ENCODE measurements around the gene ABO.
"Not testable (repeated sequence)": the region's sequence is repeated elsewhere in the genome, so short reads cannot be mapped to it uniquely, and the experiment has no call there.

ABO gene

DNA sequence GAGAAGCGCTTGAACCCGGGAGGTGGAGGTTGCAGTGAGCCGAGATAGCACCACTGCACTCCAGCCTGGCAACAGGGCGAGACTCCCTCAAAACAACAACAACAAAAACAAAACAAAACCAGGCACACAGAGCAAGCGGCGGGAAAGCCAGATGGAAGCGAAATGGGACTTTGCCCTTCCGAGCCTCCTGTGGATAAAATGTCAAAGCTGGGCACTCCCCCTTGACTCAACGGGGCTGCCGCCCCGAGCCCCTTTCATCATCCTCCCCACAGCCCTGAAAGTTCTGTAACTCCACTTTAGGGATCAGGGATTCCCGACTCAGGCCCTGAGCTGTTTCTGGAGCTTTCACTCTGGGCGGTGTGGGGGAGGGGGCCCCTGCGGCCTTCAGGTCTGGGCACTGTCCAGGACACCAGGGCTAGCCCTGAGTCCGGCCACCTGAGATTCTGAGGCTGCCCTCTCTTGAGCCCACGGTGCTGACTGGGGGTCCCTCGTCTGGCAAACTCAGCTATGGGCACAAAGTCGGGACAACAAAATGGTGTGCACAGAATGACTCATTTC, 35.4 kb downstream of the ABO start:
- no peak for DNase-seq

DNA sequence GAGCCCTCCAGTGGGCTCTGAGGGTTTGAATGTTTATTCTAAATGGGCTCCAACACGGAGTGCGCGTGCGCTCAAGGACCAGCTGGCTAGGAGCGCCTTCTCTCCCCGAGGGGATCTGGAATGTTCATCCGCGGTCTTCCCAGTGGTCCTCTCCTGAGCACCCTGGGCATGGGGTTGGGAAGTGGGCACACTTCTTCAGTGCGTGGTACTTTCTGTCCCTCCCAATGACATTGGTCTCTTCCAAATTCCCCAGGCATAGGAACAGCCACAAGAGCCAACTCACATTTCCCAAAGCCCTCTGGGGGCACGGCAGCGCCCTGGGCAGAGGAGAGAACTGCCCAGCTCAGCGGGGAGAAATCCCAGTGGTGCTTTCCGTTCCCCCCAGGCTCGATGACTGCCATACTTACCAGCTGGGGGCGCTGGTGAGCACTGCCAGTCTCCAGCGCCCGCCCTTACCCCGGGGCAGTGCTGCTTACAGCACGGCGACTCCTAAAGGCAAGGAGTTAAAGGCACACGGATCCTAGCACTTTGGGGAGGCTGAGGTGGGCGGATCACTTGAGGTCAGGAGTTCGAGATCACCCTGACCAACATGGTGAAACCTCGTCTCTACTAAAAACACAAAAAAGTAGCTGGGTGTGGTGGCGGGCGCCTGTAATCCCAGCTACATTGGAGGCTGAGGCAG, 36.0 kb downstream of the ABO start:
- no peak for DNase-seq

DNA sequence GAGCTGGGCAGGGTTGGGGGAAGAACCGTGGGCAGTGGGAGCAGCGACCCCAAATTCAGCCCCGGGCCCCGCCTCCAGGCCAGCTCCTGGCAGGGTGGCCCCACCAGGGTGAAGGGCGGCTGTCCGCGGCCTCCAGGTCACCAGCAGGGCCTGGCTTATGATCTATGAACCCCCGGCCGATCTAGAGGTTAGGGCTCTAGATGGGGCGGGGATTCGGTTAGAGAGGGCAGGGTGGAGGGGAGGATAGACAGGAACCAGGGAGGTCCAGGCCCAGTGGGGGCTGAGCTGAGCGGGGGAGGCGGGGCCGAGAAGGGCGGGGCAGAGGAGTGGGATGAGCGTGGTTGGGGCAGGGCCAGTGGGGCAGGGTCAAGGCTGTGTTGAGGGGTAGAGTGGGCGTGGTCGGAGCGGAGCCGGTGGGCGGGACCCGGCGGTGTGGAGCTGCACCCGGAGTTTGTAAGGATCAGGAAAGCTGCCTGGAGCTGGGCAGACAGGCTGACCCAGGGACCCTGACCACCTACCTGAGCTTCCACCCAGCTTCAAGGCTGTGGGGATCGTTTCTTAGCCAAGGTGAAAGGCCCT, 36.6 kb downstream of the ABO start:
- DNase-seq: no peak

DNA sequence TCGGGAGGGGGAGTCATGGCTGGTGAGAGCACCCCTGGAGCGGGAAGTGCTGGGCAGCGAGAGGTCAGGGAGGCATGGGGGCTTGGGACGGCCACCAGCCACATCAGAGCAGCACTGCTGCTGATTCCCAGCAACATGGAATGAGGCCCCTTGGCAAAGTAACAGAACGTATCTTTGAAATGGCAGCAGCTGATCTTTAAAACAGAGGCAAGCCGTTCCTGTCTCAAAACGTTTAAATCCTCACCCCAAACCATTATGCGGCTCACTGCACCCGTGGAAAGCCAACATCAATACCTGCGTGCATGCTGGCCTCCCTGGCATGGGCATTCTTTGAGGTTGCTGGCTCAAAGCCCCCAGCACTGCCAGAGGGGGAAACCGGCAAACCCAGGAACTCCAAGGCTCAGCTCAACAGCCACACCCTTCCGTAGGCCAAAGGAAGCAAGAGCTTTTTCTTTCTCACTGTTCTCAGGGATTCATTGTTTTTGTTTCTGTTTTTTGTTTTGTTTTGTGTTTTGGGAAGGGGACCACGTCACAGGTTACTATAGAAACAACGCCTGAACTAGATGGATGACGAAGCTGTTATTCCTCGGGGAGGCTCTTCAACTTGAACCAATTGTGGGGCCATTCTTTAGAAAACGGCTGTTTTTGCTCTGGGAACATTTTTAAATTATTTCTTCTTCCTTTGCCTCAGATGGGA, 37.8 kb downstream of the ABO start:
- no peak for DNase-seq

DNA sequence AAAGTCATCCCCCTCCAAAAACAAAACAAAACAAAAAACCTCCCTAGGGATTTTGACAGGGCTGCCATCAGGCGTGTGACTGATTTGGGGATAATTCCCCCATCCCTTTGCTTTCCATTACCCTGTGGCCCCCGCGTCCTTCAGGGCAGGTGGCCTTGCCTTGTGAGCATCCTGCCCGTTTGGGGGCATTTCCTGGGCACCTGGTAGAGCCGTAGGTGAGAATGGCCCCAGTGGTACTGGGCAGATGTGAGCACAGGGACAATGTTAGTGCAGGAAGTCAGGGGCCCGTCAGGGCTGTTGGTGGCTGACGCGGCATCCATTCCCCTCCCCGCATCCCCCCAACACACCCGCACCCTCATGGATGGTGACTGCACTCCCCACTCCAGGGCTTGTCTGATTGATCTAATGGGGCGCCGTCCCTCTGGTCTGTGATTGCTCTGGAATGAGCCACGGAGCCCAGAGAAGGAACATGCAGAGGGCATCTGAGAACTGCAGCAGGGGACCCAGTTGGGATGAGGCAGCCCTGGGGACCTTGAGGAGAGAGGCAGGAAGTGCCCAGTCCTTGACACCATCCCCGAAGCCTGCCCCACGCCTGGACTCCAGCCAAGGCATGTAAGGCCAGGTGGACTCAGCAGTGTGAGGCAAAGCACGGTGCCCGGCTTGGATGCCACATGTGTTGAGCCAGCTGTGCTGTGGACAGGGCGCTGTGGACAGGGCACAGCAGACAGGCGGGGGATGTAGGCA, 38.5 kb downstream of the ABO start:
- DNase-seq: not testable (repeated sequence)

DNA sequence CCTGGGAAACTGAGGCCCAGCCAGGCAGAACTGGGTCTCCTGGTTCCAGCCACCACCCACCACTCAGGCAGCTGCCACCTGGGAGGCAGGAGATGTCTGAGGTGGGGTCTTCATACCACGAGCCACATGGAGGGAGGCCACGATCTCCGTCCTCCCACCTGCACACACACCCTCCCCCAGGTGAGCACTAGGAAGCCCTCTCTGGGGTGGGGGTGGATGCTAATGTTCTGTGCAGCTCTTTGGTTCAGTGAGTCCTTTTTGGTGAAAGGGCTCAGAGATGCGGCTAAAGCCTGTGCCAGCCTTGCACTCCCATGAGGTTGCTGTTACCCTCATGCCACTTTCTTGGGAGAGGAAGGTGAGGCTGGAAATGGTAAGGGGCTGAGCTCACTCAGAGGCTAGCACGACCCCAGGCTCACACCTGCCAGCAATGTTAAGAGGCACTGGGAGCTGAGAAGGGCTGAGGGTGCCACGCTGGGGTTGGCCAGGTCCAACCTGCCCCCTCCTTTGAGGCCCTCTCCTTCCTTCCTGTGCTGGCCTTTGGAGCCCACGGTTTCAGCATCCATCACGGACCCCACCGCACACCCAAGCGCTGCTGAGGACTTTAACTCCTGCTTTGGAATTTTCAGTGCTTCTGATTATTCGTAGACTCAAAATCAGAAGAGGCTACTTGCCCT, 39.3 kb downstream of the ABO start:
- no peak for DNase-seq

DNA sequence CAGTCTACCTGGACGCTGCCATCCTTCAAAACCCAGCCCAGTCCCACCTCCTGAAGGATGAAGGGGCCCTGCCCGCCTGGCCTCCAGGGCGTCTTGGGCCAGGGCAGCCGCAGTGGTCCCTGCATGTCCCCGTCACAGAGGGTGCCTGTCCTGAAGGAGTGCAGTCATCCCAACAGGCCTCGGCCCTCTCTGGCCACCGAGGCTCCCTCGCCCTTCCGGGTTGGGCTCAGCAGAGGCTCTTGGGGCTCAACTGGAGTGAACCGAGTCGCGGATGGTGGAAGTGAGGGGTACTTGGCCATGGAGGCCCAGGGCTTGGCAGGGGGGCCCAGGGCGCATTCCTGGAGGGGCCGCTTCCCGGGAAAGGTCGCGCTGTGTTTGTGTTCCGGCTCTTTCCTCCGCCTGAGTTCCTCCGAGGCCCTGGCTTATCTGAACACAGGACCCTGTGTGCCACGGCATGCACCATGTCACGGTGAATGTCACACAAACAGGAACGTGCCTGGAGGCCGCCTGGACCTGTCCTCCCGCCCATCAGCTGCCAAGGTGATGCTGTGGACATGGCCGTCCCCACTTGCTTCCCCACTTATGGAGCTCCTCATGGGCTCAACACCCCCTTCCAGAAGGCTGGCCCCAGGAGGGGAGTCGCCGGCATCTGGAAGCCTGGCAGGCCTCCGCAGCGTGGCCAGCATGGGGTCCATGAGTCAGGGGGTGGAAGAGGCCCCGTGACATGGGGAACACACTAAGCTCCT, 40.3 kb downstream of the ABO start:
- no peak for DNase-seq

DNA sequence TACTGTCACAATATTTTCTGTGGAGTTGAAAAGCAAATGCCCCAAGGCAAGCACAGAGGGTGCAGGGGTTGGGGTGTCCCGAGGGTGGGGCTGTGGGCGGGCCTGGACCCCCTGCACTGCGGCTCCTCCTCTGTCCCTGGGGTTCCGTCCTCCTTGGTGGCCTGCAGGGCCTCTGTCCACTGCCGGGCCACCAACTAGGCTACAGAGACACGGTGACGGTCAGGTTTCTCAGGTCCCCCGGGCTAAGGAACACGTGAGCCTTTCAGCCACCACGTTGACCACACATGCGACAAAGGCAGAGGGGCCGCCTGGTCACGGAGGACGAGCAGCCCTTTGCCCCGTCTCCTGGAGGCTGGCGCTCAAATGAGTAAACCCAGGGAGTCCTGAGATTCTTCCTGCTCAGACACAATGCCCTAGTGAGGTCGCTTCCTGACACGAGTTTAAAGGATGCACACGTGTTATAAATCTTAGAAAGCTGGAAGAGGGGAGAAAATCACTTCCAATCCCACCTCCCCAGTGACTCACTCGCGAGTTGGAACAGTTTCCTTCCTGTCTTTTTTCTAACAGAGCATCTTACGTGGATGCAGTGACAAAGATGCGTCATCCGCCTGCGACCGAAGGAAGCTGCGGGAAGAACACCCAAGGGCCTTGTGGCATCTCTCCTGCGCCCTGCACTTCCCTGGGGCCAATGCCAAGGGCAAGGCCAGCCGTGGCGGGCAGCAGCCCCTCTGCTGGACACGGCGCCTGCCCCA, 41.1 kb downstream of the ABO start:
- DNase-seq: no peak

DNA sequence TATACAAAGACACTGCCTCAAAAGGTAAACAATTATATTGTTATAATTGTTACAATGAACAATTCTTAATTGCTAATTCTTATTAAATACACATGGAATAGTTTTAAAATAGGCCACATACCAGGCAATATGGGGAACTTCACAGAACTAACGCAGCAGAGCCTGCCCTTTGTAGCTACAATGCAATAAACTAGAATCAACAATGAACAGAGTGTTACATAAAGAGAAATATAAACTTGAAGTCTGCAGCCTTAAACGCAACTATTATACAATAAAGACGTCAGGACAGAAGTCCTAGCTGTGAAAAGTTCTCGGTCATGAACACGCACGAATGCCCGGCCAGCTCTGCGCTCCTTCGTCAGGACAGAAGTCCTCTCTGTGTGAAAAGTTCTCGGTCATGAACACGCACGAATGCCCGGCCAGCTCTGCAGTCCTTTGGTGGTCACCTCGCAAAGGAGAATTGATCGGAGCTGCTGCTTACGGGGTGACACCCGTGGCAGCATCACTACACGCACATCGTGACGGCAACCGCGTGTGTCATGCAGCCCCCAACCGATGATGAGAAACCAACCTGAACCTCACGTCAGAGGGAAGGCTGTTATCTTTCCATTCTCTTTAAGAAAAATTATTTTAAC, 43.0 kb downstream of the ABO start:
- not testable (repeated sequence) for DNase-seq

DNA sequence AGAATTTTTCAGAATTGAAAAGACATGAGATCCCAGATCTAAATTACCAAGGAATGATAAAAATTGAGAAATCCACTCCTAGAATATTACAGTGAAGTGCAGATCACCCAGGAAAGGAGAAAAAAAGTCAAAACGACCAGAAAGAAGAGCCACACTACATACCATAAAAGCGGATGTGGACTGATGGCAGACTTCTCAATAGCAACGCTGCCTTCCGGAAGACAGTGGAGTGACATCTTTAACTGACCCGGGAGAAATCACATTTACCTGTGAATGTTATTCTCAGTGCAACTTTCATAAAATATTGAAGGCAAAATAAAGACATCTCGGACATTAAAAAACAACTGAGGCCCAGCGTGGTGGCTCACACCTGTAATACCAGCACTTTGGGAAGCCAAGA, 44.5 kb downstream of the ABO start:
- DNase-seq: not testable (repeated sequence)

DNA sequence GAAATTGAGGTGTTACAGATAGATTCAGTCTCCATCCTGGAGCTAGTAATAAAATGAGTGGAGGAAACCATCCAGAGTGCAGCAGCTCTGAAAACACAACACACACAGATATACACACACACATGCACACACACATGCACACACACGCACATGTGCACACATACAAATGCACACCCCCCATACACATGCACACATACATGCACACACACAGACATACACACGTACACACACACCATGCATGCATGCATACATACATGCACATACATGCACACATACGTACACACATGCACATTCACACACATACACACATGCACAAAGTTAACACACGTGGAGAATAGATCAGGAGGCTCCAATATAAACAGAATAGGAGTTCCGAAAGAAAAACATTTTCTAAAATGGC, 44.9 kb downstream of the ABO start:
- no peak for DNase-seq

DNA sequence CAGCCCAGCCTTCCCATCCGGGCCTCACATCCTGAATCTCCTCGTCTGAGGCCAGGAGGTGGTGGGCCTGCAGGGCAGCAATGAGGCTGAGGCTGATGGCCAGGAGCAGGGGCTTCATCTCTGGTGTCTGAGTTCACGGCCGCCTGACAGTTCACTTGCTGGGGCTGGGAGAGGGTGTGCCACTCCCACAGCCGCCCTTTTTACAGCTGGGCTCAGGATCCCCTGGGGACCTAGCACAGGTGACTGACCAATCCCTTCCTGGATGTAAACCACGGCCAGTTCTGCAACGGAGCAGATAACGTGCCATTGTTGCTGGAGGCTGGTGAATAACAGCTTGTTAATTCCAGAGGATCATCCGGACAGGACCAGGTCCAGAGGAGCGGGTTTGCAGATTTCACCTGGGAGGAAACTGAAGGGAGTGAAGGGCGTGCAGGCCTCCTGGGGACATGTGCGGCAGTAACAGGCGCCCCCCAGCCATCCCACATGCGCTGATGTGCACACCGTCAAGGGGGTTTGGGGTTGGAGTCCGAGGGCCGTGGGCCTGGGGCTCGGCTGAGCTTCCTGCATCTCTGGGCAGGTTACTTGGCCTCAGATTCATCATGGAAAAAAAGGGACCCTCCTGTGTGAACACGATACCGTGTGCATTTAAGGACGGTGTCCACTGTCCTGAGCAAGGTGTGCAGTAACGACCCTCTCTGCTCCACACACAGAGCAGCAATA, 46.4 kb downstream of the ABO start:
- DNase-seq: not testable (repeated sequence)

DNA sequence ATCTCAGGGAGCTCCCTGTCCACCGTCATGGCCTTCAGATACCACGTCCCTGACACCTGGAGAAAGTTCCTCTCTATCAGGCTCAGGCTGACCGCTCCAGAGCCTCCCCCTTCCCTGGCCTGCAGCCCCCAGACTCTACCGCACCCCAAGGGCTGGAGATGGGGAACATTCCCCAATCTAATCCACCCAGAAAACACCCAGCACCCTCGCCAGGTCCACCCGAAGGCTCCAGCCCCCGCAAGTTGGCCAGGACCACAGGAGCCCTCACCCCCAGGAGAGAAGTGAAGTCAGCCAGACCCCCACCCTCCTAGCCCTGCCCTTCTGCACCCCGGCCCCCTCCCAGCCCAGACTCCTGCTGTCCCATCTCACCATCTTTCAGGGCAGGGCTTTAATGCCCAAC, 47.0 kb downstream of the ABO start:
- not testable (repeated sequence) for DNase-seq

DNA sequence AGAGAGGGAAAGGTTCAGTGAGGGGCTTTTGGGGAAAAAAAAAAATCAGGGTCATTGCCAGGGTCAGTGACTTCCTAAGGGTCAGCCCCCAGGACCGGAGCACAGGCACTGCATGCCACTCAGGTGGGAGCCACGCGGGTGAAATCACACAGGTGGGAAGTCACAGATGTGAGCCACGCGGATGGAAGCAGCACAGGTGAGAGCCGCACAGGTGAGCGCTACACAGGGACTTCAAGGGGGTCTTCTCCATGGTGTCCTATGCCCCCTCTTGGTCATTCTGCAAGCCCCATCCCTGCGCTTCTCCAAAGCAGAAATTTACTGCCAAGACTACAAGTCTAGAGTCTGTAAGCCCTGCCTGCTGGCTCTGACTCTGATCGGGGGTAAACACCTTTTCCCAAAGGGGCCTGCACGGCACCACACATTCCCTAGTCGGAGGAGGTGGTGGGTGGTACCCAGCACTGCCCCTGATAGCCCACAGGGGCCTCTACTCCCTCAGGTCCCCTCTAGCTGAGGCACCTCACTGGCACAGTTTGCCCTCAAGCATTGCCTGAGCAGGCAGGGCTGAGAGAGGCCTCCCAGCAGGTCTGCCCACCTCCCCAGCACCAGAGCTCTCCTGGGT, 47.6 kb downstream of the ABO start:
- DNase-seq: no peak

DNA sequence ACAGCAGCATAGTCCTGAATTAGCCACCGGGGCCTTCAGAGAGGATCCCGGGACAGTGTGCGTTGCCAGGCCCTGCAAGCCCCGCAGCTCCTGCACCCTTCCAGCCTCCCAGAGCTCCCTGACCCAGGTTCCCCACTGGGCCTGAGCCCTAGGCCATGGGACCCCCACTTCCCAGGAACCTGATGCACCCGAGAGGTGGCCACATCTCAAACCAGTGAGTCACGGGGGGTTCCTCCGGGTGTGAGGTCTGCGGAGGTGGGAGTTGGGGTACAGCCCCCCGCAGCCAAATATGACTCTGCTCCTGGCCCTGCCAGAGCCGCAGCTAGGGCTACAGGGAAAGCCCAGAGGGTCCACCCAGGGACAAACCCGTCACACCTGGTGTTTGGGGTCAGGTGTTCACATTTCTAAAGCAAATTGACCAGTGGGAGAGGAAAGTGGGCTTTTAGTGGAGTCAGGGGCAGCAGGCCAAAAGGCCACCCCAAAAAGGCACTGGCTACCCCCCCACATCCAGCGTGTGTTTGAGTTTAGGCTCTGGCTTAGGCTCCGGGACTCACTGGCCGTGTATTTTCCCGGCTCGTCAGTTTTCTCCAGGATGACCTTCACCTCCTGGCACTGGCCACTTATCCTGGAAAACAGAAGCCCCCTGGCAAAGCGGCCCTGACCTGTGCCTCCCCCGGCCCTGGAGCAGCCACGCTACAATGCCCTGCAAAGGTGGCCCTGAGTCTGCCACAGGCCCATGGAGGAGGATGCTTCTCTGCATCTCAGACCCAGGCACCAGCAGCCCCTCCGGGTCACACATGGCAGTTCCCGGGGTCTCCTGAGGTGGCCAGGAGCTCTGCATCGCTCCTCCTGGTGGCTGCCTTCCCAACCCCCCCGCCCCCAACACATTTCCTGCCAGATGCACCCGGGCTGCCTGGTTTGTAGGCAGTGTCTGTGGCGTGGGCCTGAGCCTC, 48.5 kb downstream of the ABO start:
- DNase-seq: no peak

DNA sequence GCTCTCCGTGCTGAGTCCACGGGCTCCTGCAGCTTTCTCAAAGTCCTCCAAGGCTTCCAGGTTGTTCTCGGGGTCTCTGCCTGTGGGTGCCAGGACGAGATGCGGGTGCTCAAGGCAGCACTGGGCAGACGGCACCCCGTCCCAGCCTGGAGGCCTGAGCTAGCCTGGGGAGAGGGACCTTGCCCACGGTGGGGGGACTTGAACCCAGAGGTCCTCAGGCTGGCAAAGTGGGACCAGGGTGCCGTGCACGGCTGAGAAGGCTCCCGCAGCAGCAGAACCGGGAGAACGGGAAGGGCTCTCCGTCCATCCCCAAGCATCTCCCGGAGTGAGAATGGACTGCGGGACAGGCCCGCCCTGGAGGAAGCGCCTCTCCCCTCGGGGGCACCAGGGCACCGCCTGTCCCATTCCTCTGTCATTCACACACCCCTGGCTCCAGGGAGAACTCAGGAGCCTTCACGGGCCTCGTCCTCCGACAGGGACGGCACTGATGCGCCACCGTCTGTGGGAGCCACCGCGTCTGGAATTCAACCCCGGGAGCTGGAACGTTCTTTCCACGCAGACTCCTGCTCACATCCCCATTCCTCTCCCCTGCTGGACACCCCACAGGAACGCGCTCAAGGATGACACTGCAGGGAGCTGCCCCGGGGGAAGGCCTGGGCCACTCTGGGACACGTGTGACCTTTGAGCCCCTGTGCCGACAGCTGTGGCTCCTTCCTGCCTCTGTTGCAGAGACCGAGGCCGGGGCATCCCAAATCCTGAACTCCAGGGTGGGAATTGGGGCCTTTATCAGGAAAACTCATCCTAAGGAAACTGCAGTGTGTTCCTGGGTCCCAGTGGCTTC, 49.6 kb downstream of the ABO start:
- no peak for DNase-seq

DNA sequence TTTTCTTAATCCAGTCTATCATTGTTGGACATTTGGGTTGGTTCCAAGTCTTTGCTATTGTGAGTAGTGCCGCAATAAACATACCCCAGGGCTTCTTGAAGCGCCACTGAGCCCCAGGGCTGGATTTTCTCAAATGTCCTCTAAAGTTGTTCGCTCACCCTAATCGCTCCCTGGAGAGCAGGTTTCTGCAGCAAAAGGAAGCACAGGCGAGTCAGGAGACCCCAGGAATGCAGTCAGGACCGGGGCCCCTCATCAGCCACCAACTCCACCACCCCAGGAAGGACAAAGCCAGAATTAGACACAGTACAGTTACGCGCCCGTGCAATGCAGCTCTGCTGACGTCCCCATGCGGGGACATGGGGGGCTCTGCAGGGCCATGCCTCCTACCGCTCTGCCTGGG, 50.2 kb downstream of the ABO start:
- no peak for DNase-seq

Measured in NCI-H146 (cell line).